Pancreas (tissue), 10 donors: ENCODE measurements around the gene NSG2. TPM values are rescaled to one million over a fixed set of nuclear protein-coding genes. Genes with fewer than 3 reads are reported as not detected.
A peak's percentile ranks its signal among the peaks of the same experiment; 100 is the strongest.

Experiments used
- ATAC-seq, 4 donors: fragments of 200-7000 bp; cut with Tn5 transposase; one replicate each; pipeline versions ENCODE4 v1.8.0 to v1.9.1; 2020; ENCODE audit warnings: mild to moderate bottlenecking in 4 of 4, moderate library complexity in 4 of 4
- DNase-seq, 6 donors: peaks; one replicate each; pipeline ENCODE4 v3.0.0-alpha.2; 2020
- FAIRE-seq: peaks from 2 replicates; lab custom pipeline; 2012; peaks lifted over from hg19 to GRCh38; lab: Jason Lieb, UNC
- H3K27ac ChIP-seq, 4 donors: fragments of 200-600 bp; sonication (generic); 1 replicate in 3 of 4; 2 replicates in 1 of 4; pipeline versions ENCODE4 v1.5.0 to v1.8.0; 2020
- H3K27me3 ChIP-seq, 4 donors: fragments of 200-600 bp; one replicate each; pipeline ENCODE4 v1.8.0; 2021
- H3K36me3 ChIP-seq, 3 donors: fragments of 200-600 bp; sonication (generic) in 1 of 3; one replicate each; pipeline versions ENCODE4 v1.5.0 to v1.8.0; 2020 to 2021
- H3K4me1 ChIP-seq, 3 donors: fragments of 200-600 bp; one replicate each; pipeline ENCODE4 v1.8.0; 2021
- H3K4me3 ChIP-seq, 4 donors: fragments of 200-600 bp; sonication (generic) in 2 of 4; one replicate each; pipeline versions ENCODE4 v1.5.0 to v1.8.0; 2020 to 2021
- H3K9me3 ChIP-seq, 4 donors: fragments of 200-600 bp; one replicate each; pipeline ENCODE4 v1.8.0; 2021
- WGBS, 2 donors: extraction: QIAGEN DNeasy Blood & Tissue Kit; methylation state at CpG; one replicate each; pipeline ENCODE4 v1.1.7; 2013; 5-methylcytosine and 5-hydroxymethylcytosine counted together
- intact Hi-C, 3 donors: fragments of 100-400 bp; cut with DNase I; formaldehyde crosslinking; loops; one replicate each; pipeline versions ENCODE4 v1.11.1 to v1.14.2; 2022
- polyA plus RNA-seq, 2 donors: library from polyadenylated mRNA; stranded (reverse); fragments of 200-250 nt; gene quantifications; one replicate each; pipeline ENCODE4 v1.2.3, GENCODE V29; 2013
- total RNA-seq, 6 donors: library from RNA; stranded (reverse); fragmentation: NEBNext Ultra II Directional in 4 of 6; extraction: Animal tissue kit (Norgen Biotek cat#: 25700) in 4 of 6; gene quantifications; one replicate each; pipeline versions ENCODE4 v1.2.1 to v1.2.4, GENCODE V29; 2021 to 2023
- TF ChIP-seq, protein P1 (sequence below), 4 donors: fragments of 200-600 bp; sonication (generic) in 3 of 4; IDR thresholded peaks; one replicate each; pipeline versions ENCODE4 v1.5.0 to v1.8.0; 2021; ENCODE audit warnings: antibody characterized with exemption in 4 of 4
- donor health status: healthy with polysubstance abuse.
- donor health status: DM: no; HTN: no; CAD: no; lungs with moderate emphysema.
- donor health status: DM: no; HTN: no; CAD: no.
- donor health status: control.
- donor health status: control.
- donor health status: Bipolar disorder and iron deficiency.
- donor health status: DM: yes; HTN: yes; CAD: no.
- donor health status: DM: no; HTN: no; CAD: no.
- donor health status: DM: no; HTN: no; CAD: no.
- donor health status: DM: yes; HTN: yes; CAD: no.

The NSG2 gene
- total RNA-seq (under 1 TPM; 0.19 to 0.70 (median 0.38) TPM), polyA plus RNA-seq (1 to 10 TPM; 1.1 to 3.5 TPM)

- Histone ChIP-seq H3K27ac (no peak within 1 kb of the TSS), H3K4me3 (no peak within 1 kb of the TSS), H3K4me1 (no peaks in the 10 kb centered on the region), H3K36me3 (no peaks in the 10 kb centered on the region), H3K9me3 (no peaks in the 10 kb centered on the region), H3K27me3 (peaks cover 0 to 6% (median 0%) of the 10 kb centered on the region in 4 donors)
- no peak for FAIRE-seq
- peak; percentile 100 for ATAC-seq
- TF ChIP-seq, protein P1, sequence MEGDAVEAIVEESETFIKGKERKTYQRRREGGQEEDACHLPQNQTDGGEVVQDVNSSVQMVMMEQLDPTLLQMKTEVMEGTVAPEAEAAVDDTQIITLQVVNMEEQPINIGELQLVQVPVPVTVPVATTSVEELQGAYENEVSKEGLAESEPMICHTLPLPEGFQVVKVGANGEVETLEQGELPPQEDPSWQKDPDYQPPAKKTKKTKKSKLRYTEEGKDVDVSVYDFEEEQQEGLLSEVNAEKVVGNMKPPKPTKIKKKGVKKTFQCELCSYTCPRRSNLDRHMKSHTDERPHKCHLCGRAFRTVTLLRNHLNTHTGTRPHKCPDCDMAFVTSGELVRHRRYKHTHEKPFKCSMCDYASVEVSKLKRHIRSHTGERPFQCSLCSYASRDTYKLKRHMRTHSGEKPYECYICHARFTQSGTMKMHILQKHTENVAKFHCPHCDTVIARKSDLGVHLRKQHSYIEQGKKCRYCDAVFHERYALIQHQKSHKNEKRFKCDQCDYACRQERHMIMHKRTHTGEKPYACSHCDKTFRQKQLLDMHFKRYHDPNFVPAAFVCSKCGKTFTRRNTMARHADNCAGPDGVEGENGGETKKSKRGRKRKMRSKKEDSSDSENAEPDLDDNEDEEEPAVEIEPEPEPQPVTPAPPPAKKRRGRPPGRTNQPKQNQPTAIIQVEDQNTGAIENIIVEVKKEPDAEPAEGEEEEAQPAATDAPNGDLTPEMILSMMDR (IDR thresholded peaks at IDR 0.05) = peak; percentile 30 to 65 (median 53)
- DNase-seq = peak; percentile 83 to 96 (median 88)
- 2% methylated on average over 17 of the region's 17 CpGs for WGBS, 2 donors
- intact Hi-C loops = loop anchor here in 2 of 3 donors (5.0 kb wide), 1 partner anchor 267 kb away; no protein-coding TSS in a partner anchor
These were observed at the start of gene NSG2 for GRCh38 chr5:174045470-174046025. TSS of gene NSG2 (plus strand) at chr5:174045706. CDS start at chr5:174046756, 1,050 bp downstream.

GRCh38 chr5:173997331-173997730 lies 48.2 kb upstream of the NSG2 start:
- Histone ChIP-seq H3K27ac (no peak overlapping the region), H3K4me3 (no peak overlapping the region), H3K36me3 (no peaks in the 10 kb centered on the region), H3K9me3 (no peaks in the 10 kb centered on the region), H3K27me3 (no peaks in the 10 kb centered on the region), H3K4me1 (no peaks in the 10 kb centered on the region)
- TF ChIP-seq, protein P1 (IDR thresholded peaks at IDR 0.05) = no peak
- FAIRE-seq (no peak), DNase-seq (no peak), ATAC-seq (no peak)
- WGBS, 2 donors = 67 to 68% methylated on average over 4 of the region's 4 CpGs
- intact Hi-C loops = no loop called here

GRCh38 chr5:173998531-173998930 lies 47.0 kb upstream of the NSG2 start:
- WGBS, 2 donors = 60 to 68% methylated on average over 4 of the region's 4 CpGs
- ATAC-seq (no peak), FAIRE-seq (no peak), DNase-seq (no peak)
- Histone ChIP-seq H3K9me3 (no peaks in the 10 kb centered on the region), H3K27ac (no peak overlapping the region), H3K4me3 (no peak overlapping the region), H3K4me1 (no peaks in the 10 kb centered on the region), H3K27me3 (no peaks in the 10 kb centered on the region), H3K36me3 (no peaks in the 10 kb centered on the region)
- TF ChIP-seq, protein P1 (IDR thresholded peaks at IDR 0.05) = no peak
- intact Hi-C loops = no loop called here

- H3K4me3 ChIP-seq = no peak overlapping the region
- H3K27ac ChIP-seq = no peak overlapping the region
- ATAC-seq (no peak), FAIRE-seq (no peak), DNase-seq (no peak)
- no peaks in the 10 kb centered on the region for H3K27me3 ChIP-seq
- H3K4me1 ChIP-seq = no peaks in the 10 kb centered on the region
- 88 to 89% methylated on average over 4 of the region's 4 CpGs for WGBS, 2 donors
- no peaks in the 10 kb centered on the region for H3K36me3 ChIP-seq
- intact Hi-C loops = no loop called here
- TF ChIP-seq, protein P1 (IDR thresholded peaks at IDR 0.05) = no peak
- no peaks in the 10 kb centered on the region for H3K9me3 ChIP-seq
These were observed 45.4 kb upstream of the NSG2 start for GRCh38 chr5:174000076-174000475.

- Histone ChIP-seq H3K4me3 (no peak overlapping the region), H3K27ac (no peak overlapping the region), H3K4me1 (no peaks in the 10 kb centered on the region), H3K36me3 (no peaks in the 10 kb centered on the region), H3K27me3 (no peaks in the 10 kb centered on the region), H3K9me3 (no peaks in the 10 kb centered on the region)
- no peak for ATAC-seq
- TF ChIP-seq, protein P1 (IDR thresholded peaks at IDR 0.05) = no peak
- intact Hi-C loops = no loop called here
- DNase-seq = no peak
- FAIRE-seq = no peak
These were observed 41.7 kb upstream of the NSG2 start for GRCh38 chr5:174003795-174004194.
